GM12874 (cell line): ENCODE data around the gene NELL2.

Experiments
- CTCF ChIP-seq: IDR thresholded peaks from 2 replicates; pipeline ENCODE4 v1.5.1; 2011; ENCODE audit warnings: low read depth, mild to moderate bottlenecking, control low read depth, low read length, moderate library complexity; ENCODE audit not compliant: insufficient read depth

NELL2 gene

GRCh38 chr12:44771485-44772021, 104.6 kb downstream of the NELL2 start:
- TF ChIP-seq CTCF: no peak

GRCh38 chr12:44765796-44766195, 110.3 kb downstream of the NELL2 start:
- no peak for TF ChIP-seq CTCF

- no peak for TF ChIP-seq CTCF
These were observed 113.1 kb downstream of the NELL2 start for GRCh38 chr12:44763021-44763420.

- no peak for TF ChIP-seq CTCF
These were observed 116.8 kb downstream of the NELL2 start for GRCh38 chr12:44759289-44759688.

- TF ChIP-seq CTCF: no peak
These were observed 125.6 kb downstream of the NELL2 start for GRCh38 chr12:44750468-44750867.

- no peak for TF ChIP-seq CTCF
These were observed 126.5 kb downstream of the NELL2 start for GRCh38 chr12:44749566-44749965.

- no peak for TF ChIP-seq CTCF
These were observed 127.1 kb downstream of the NELL2 start for GRCh38 chr12:44748950-44749468.
